AG09319 (cell line): ENCODE measurements around the gene RAPGEF5.

ENCODE experiments used
- DNase-seq: peaks from one replicate; pipeline ENCODE4 v3.0.0-alpha.2; 2010; ENCODE audit warnings: low read depth; ENCODE audit errors: extremely low read depth
- TF ChIP-seq, protein P1 (sequence below): IDR thresholded peaks from 2 replicates; pipeline ENCODE4 v1.5.1; 2011; ENCODE audit warnings: low read depth, mild to moderate bottlenecking, inconsistent platforms, low read length, moderate library complexity

The RAPGEF5 gene

DNA sequence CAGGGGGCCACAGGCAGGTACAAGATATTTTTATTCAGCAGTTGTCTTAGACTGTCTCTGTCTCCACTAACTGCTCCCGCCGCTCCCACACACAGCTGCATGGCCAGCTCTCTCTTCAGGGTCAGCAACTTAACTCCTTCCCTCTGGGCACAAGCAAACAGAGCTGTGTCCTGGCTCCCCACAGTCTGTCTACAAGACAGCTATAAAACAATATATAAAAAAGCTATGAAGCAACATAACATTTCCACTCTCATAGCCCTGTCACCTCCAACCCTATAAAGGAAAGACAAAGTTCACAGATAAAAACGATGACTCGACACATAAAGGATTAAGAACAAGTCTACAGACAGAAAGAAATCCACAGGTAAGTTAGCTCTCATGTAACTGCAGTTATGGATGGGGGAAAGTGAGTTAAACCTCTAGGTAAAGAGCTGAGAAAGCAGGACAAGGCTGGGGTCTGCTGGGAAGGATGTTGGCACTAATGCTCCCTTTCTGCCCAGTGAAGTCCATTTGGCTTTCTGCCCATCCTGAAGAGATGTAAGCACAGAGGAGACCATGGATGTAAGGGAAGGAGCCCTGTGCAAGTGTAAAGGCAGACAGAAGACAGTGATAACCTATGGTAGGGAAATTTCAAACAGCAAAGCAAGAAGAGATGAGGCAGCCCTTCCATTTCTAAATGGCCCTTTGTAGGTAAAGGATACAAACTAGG is 27.0 kb downstream of the RAPGEF5 start:
- DNase-seq: no peak
- TF ChIP-seq, protein P1, sequence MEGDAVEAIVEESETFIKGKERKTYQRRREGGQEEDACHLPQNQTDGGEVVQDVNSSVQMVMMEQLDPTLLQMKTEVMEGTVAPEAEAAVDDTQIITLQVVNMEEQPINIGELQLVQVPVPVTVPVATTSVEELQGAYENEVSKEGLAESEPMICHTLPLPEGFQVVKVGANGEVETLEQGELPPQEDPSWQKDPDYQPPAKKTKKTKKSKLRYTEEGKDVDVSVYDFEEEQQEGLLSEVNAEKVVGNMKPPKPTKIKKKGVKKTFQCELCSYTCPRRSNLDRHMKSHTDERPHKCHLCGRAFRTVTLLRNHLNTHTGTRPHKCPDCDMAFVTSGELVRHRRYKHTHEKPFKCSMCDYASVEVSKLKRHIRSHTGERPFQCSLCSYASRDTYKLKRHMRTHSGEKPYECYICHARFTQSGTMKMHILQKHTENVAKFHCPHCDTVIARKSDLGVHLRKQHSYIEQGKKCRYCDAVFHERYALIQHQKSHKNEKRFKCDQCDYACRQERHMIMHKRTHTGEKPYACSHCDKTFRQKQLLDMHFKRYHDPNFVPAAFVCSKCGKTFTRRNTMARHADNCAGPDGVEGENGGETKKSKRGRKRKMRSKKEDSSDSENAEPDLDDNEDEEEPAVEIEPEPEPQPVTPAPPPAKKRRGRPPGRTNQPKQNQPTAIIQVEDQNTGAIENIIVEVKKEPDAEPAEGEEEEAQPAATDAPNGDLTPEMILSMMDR: no peak

DNA sequence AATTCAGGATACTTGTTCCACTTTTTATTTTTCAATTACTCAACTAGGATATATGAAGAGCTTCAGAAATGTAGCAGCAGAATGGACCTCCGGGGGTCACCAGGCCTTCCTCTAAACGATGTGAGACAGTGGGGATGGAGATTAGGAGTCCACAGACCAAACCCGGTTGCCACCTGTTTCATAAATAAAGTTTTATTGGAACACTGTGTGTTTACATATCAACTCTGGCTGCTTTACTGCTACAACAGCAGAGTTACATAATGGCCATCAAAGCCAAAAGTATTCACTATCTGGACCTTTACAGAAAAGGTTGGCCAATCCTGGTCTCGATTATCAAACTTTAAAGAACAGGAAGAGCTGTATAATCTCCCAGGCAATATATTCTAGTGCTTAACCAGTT is 30.8 kb downstream of the RAPGEF5 start:
- TF ChIP-seq, protein P1: no peak
- DNase-seq: no peak

DNA sequence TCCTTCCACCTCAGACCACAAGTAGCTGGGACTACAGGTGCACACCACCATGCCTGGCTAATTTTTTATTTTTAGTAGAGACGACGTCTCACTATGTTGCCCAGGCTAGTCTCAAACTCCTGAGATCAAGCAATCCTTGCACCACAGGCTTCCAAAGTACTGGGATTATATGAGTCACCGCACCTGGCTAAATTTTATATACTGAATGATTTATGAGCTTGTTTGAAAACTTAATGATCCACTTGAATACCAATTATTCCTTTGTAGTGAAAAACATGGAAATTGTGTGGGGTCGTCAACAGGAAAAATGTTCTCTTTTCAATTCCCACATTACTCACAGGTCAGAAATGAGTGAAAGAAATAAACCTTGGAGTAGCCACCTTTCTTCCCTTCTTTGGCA is 31.3 kb downstream of the RAPGEF5 start:
- DNase-seq: no peak
- TF ChIP-seq, protein P1: no peak

DNA sequence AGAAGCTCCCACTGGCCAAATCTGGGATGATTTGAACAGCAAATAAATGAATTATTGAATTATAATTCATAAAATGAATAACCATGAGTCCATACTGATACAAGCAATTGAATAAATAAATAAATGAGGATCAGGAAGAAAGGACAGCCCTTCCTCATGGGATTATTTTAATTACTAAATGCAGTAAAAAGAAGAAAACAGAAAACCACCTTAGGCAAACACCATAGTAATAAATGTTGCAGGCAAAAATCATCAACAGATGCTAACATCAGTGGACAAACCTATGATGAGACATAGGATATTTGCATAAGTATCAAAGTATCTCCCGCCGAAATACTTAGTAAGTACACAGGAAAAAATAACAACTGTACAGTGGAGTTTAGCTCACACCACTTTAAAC is 33.2 kb downstream of the RAPGEF5 start:
- no peak for DNase-seq
- TF ChIP-seq, protein P1: no peak

DNA sequence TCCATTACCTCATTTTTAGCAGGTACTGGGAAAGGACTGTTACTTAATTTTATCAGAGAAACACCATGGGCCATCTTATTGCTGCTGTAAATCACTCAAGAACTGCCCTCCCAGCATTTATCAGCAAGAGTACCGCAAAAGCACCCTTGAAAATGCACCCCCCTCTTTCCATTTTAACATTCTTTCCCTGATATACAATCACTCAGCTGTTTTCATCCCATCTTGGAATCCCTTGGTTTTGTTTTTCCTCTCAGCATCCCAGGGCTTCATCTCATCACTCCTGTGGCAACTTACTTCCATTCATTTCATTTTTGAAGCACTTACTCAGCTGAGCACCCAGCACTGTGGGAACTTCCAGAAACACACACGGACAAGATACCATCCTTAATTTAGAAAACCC is 36.5 kb downstream of the RAPGEF5 start:
- TF ChIP-seq, protein P1: no peak
- DNase-seq: no peak

DNA sequence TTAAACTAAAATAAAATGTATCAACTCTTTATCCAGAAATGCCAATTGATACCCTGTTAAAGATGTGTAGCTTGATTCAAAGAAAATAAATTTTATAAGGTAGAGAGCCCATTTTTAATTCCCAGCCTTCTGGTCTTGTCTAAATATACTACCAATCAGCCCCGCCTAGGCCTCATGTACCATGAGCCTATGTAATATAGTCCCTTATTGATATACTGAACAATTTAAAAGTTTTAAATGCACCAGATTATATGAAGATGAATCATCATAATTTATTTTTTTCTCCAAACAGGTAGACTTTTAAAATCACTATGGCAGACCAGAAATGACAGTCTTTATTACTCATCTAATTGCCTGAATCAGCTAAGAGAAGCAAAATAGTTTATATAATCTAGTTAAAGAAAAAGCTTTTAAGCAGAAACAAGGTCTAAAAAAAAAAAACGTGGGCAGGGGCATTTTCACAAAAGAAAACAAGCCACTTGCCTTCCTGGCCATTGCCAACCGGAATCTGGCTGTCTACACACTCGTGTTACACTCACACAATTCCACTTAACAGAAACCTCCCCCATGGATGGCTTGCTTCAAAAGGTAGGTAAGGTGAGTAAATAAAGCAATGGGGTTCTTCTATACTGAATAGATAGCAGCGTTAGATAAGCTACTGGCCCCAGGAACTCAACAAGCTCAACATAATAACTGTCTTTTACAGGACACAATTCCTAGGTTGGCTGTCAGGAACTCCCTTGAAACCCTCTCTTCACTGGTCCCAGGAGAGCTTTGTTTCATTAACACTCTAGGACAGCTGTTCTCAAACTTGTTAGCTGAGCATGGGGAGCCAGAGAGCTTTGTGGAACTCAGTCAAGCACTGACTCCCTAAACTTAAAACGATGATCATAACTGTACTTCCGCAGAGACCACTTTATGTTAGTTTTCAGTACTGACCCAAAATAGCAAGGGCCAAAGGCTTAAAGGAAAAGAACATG is 37.2 kb downstream of the RAPGEF5 start:
- TF ChIP-seq, protein P1: no peak
- no peak for DNase-seq

DNA sequence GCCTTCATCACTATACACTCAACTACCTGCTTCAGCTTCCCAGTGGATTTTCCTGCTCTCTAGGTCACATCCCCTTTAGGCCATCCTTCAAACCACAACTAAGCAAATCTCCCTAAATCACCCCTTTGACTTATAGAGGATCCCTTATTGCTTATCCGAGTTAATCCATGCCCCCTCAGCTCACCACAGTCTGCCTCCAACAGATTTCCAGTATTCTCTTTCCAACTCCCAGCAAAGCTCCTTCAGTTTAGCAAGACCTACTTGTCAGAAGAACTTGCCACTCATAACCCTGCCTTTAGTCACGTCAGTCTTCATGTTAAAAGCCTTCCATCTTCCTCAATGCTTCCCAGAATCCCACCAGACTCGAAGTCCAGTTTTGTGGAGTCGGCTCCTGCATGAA is 38.6 kb downstream of the RAPGEF5 start:
- no peak for DNase-seq
- TF ChIP-seq, protein P1: no peak
